ENCODE results near the gene ACBD6. TPM values are rescaled to one million over a fixed set of nuclear protein-coding genes. Genes with fewer than 3 reads are reported as not detected.

The ACBD6 gene
- total RNA-seq, 1 donor from 2014 or later, result 17.8 TPM

- intact Hi-C loops (cut with DNase I), result no loop called here
- DNase-seq (ENCODE audit: missing footprints) (no peak), ATAC-seq (no peak)
Observed at GRCh38 chr1:180360333-180361075, 141.9 kb downstream of the ACBD6 start.

GRCh38 chr1:180358649-180359048 lies 143.7 kb downstream of the ACBD6 start:
- intact Hi-C loops (cut with DNase I), result no loop called here
- DNase-seq (ENCODE audit: missing footprints), result peak; percentile 69
- ATAC-seq, result peak; percentile 50

- DNase-seq (ENCODE audit: missing footprints), result no peak
- ATAC-seq, result no peak
- intact Hi-C loops (cut with DNase I), result no loop called here
Observed at GRCh38 chr1:180353945-180354344, 148.4 kb downstream of the ACBD6 start.

GRCh38 chr1:180352588-180352987 lies 149.8 kb downstream of the ACBD6 start:
- intact Hi-C loops (cut with DNase I), result no loop called here
- ATAC-seq (no peak), DNase-seq (ENCODE audit: missing footprints) (no peak)

GRCh38 chr1:180352021-180352420 lies 150.4 kb downstream of the ACBD6 start:
- DNase-seq (ENCODE audit: missing footprints), result no peak
- ATAC-seq, result no peak
- intact Hi-C loops (cut with DNase I), result no loop called here

- DNase-seq (ENCODE audit: missing footprints) (no peak), ATAC-seq (no peak)
- intact Hi-C loops (cut with DNase I), result no loop called here
Observed at GRCh38 chr1:180345148-180345547, 157.2 kb downstream of the ACBD6 start.

GRCh38 chr1:180343921-180344769 lies 158.2 kb downstream of the ACBD6 start:
- no peak for ATAC-seq
- intact Hi-C loops (cut with DNase I), result no loop called here
- no peak for DNase-seq (ENCODE audit: missing footprints)

- no peak for DNase-seq (ENCODE audit: missing footprints)
- peak; percentile 67 for ATAC-seq
- intact Hi-C loops (cut with DNase I), result no loop called here
Observed at GRCh38 chr1:180327089-180327488, 175.3 kb downstream of the ACBD6 start.

GRCh38 chr1:180312926-180313325 lies 189.5 kb downstream of the ACBD6 start:
- ATAC-seq (no peak), DNase-seq (ENCODE audit: missing footprints) (no peak)
- intact Hi-C loops (cut with DNase I), result no loop called here

- no peak for ATAC-seq
- no peak for DNase-seq (ENCODE audit: missing footprints)
- intact Hi-C loops (cut with DNase I), result no loop called here
Observed at GRCh38 chr1:180311011-180311730, 191.2 kb downstream of the ACBD6 start.

GRCh38 chr1:180310095-180310494 lies 192.3 kb downstream of the ACBD6 start:
- intact Hi-C loops (cut with DNase I), result no loop called here

GRCh38 chr1:180309338-180309737 lies 193.0 kb downstream of the ACBD6 start:
- ATAC-seq (no peak), DNase-seq (ENCODE audit: missing footprints) (no peak)
- intact Hi-C loops (cut with DNase I), result no loop called here

More at GRCh38 chr1:180310095-180310494, 192.3 kb downstream of the ACBD6 start:
- DNase-seq (ENCODE audit: missing footprints) (no peak), ATAC-seq (no peak)

- intact Hi-C loops (cut with DNase I), result no loop called here
- no peak for DNase-seq (ENCODE audit: missing footprints)
- no peak for ATAC-seq
Observed at GRCh38 chr1:180301135-180301742, 201.1 kb downstream of the ACBD6 start.

- ATAC-seq (no peak), DNase-seq (ENCODE audit: missing footprints) (no peak)
- intact Hi-C loops (cut with DNase I), result no loop called here
Observed at GRCh38 chr1:180299479-180300221, 202.7 kb downstream of the ACBD6 start.

- intact Hi-C loops (cut with DNase I), result no loop called here
- DNase-seq (ENCODE audit: missing footprints) (no peak), ATAC-seq (no peak)
Observed at GRCh38 chr1:180295999-180296398, 206.4 kb downstream of the ACBD6 start.

GRCh38 chr1:180294711-180295110 lies 207.7 kb downstream of the ACBD6 start:
- ATAC-seq, result no peak
- DNase-seq (ENCODE audit: missing footprints), result no peak
- intact Hi-C loops (cut with DNase I), result no loop called here

- ATAC-seq, result no peak
- intact Hi-C loops (cut with DNase I), result no loop called here
- no peak for DNase-seq (ENCODE audit: missing footprints)
Observed at GRCh38 chr1:180291004-180291403, 211.4 kb downstream of the ACBD6 start.

- DNase-seq (ENCODE audit: missing footprints) (no peak), ATAC-seq (no peak)
- intact Hi-C loops (cut with DNase I), result no loop called here
Observed at GRCh38 chr1:180290265-180291001, 211.9 kb downstream of the ACBD6 start.

All from Right ventricle myocardium inferior (tissue), 1 donor.